Activated CD4-positive, alpha-beta T cell treated with anti-CD3 and anti-CD28 coated beads, Interleukin-2, amount 10 ng/mL, durations not matched to agents 7 days and 5 days (primary cell): ENCODE measurements around the gene LIMD2. TPM values are rescaled to one million over a fixed set of nuclear protein-coding genes. Genes with fewer than 3 reads are reported as not detected.

Experiments used
- total RNA-seq, 2 experiments: library from RNA; stranded (reverse); gene quantifications; one replicate each; pipeline ENCODE4 v1.2.3, GENCODE V29; 2021

Gene LIMD2
- total RNA-seq, 2 experiments from 2014 or later, result 409 to 433 TPM

Other genes with a start within 250 kb of the LIMD2 start
- 1 to 10 TPM; 4.1 to 5.9 TPM for gene ACE, start 223.1 kb downstream of the LIMD2 start, total RNA-seq
- gene KCNH6, start 176.8 kb downstream of the LIMD2 start, total RNA-seq, result not detected
- 100 to 1,000 TPM; 135 to 139 TPM for gene DCAF7, start 149.6 kb downstream of the LIMD2 start, total RNA-seq
- 10 to 100 TPM; 22.3 to 23.8 TPM for gene TACO1, start 99.2 kb downstream of the LIMD2 start, total RNA-seq
- 10 to 100 TPM; 38.7 to 40.3 TPM for gene MAP3K3, start 77.7 kb downstream of the LIMD2 start, total RNA-seq
- gene STRADA, start 41.7 kb upstream of the LIMD2 start, total RNA-seq, result 10 to 100 TPM; 46.8 to 49.0 TPM
- 10 to 100 TPM; 59.2 to 65.4 TPM for gene CCDC47, start 73.5 kb upstream of the LIMD2 start, total RNA-seq
- gene DDX42, start 74.0 kb upstream of the LIMD2 start, total RNA-seq, result 100 to 1,000 TPM; 122 to 153 TPM
- gene PSMC5, start 127.3 kb upstream of the LIMD2 start, total RNA-seq, result 100 to 1,000 TPM; 119 to 155 TPM
- gene FTSJ3, start 127.5 kb upstream of the LIMD2 start, total RNA-seq, result 10 to 100 TPM; 49.2 to 55.0 TPM
- 100 to 1,000 TPM; 133 to 138 TPM for gene SMARCD2, start 142.6 kb upstream of the LIMD2 start, total RNA-seq
- gene CSH2, start 173.6 kb upstream of the LIMD2 start, total RNA-seq, result not detected
- gene GH2, start 181.8 kb upstream of the LIMD2 start, total RNA-seq, result not detected
- not detected for gene CSH1, start 196.4 kb upstream of the LIMD2 start, total RNA-seq
- gene CSHL1, start 211.1 kb upstream of the LIMD2 start, total RNA-seq, result not detected
- gene GH1, start 218.7 kb upstream of the LIMD2 start, total RNA-seq, result not detected
- gene CD79B, start 232.2 kb upstream of the LIMD2 start, total RNA-seq, result 10 to 100 TPM; 34.6 to 39.9 TPM